GM23338 (cell line): ENCODE data around the gene MAP2K1. TPM values are rescaled to one million over a fixed set of nuclear protein-coding genes. Genes with fewer than 3 reads are reported as not detected.

Experiments
- ATAC-seq: fragments of 200-7000 bp; cut with Tn5 transposase; 3 replicates; pipeline ENCODE4 v1.9.1; 2020
- DNase-seq: peaks from one replicate; pipeline ENCODE4 v3.0.0-alpha.2; 2015; ENCODE audit warnings: low spot score
- H2AFZ ChIP-seq: fragments of 200-600 bp; sonication (generic); 2 replicates; pipeline ENCODE4 v1.8.0; 2016; ENCODE audit warnings: antibody characterized with exemption, mild to moderate bottlenecking, moderate library complexity
- H3F3A ChIP-seq: fragments of 200-600 bp; sonication (generic); replicated peaks from 2 replicates; pipeline ENCODE4 v1.8.0; 2017; ENCODE audit warnings: antibody characterized with exemption, mixed run types, low read depth
- H3K27ac ChIP-seq: fragments of 200-600 bp; sonication (generic); 2 replicates; pipeline ENCODE4 v1.6.1; 2016; ENCODE audit warnings: low read depth
- H3K27me3 ChIP-seq: fragments of 200-600 bp; sonication (generic); 2 replicates; pipeline ENCODE4 v1.8.0; 2016; ENCODE audit warnings: mild to moderate bottlenecking, mixed run types, moderate library complexity; ENCODE audit not compliant: insufficient read depth
- H3K36me3 ChIP-seq: fragments of 200-600 bp; sonication (generic); 2 replicates; pipeline ENCODE4 v1.8.0; 2016; ENCODE audit warnings: mild to moderate bottlenecking; ENCODE audit not compliant: insufficient read depth
- H3K4me1 ChIP-seq: fragments of 200-600 bp; sonication (generic); 2 replicates; pipeline ENCODE4 v1.8.0; 2016; ENCODE audit warnings: mild to moderate bottlenecking, moderate library complexity; ENCODE audit not compliant: insufficient read depth
- H3K4me2 ChIP-seq: fragments of 200-600 bp; sonication (generic); 2 replicates; pipeline ENCODE4 v1.7.1; 2017; ENCODE audit warnings: mixed run types
- H3K4me3 ChIP-seq: fragments of 200-600 bp; sonication (generic); 2 replicates; pipeline ENCODE4 v1.6.1; 2016; ENCODE audit warnings: mixed run types
- H3K79me2 ChIP-seq: fragments of 200-600 bp; sonication (generic); replicated peaks from 2 replicates; pipeline ENCODE4 v1.8.0; 2017; ENCODE audit warnings: mild to moderate bottlenecking; ENCODE audit not compliant: insufficient read depth
- H3K9me2 ChIP-seq: fragments of 200-600 bp; sonication (generic); 2 replicates; pipeline ENCODE4 v1.8.0; 2017; ENCODE audit not compliant: insufficient read depth
- H4K20me1 ChIP-seq: fragments of 200-600 bp; sonication (generic); replicated peaks from 2 replicates; pipeline ENCODE4 v1.8.0; 2017; ENCODE audit warnings: mild to moderate bottlenecking; ENCODE audit not compliant: insufficient read depth
- H3K27ac Mint-ChIP-seq: 2 replicates; pipeline ENCODE4 v1.8.0; 2020; ENCODE audit warnings: inconsistent platforms, mild to moderate bottlenecking, moderate library complexity, mixed read lengths
- H3K27me3 Mint-ChIP-seq: 3 replicates; pipeline ENCODE4 v1.8.0; 2022; ENCODE audit warnings: low read depth, mild to moderate bottlenecking, moderate library complexity, mixed read lengths, inconsistent platforms; ENCODE audit not compliant: insufficient read depth, poor library complexity
- H3K36me3 Mint-ChIP-seq: 3 replicates; pipeline ENCODE4 v1.8.0; 2021; ENCODE audit warnings: low read depth, mild to moderate bottlenecking, inconsistent platforms, moderate library complexity, mixed read lengths
- H3K4me1 Mint-ChIP-seq: 3 replicates; pipeline ENCODE4 v1.8.0; 2020; ENCODE audit warnings: mild to moderate bottlenecking, inconsistent platforms, mixed read lengths
- H3K4me3 Mint-ChIP-seq: 3 replicates; pipeline ENCODE4 v1.8.0; 2021; ENCODE audit warnings: moderate library complexity, mild to moderate bottlenecking, inconsistent platforms, mixed read lengths
- H3K9me3 Mint-ChIP-seq: 3 replicates; pipeline ENCODE4 v1.8.0; 2020; ENCODE audit warnings: moderate library complexity, mild to moderate bottlenecking, inconsistent platforms, mixed read lengths
- CREB1 ChIP-seq: fragments of 250-450 bp; sonication (Bioruptor Pico); IDR thresholded peaks from 2 replicates; pipeline ENCODE4 v1.5.0; 2020; ENCODE audit warnings: low read depth, mild to moderate bottlenecking, moderate library complexity
- EZH2 ChIP-seq: fragments of 200-600 bp; sonication (generic); IDR thresholded peaks from one replicate; pipeline ENCODE4 v1.8.0; 2017; ENCODE audit warnings: antibody characterized with exemption, mild to moderate bottlenecking, low read depth; ENCODE audit not compliant: unreplicated experiment
- EZH2phosphoT487 ChIP-seq: fragments of 200-600 bp; sonication (generic); IDR thresholded peaks from one replicate; pipeline ENCODE4 v1.8.1; 2018; ENCODE audit warnings: antibody characterized with exemption; ENCODE audit not compliant: unreplicated experiment
- JUNB ChIP-seq: IDR thresholded peaks from one replicate; pipeline ENCODE4 v1.6.1; 2016; ENCODE audit warnings: antibody characterized with exemption; ENCODE audit not compliant: unreplicated experiment
- NANOG ChIP-seq: IDR thresholded peaks from 2 replicates; pipeline ENCODE4 v1.6.1; 2016; ENCODE audit warnings: antibody characterized with exemption, borderline replicate concordance
- POLR2AphosphoS5 ChIP-seq: IDR thresholded peaks from 2 replicates; pipeline ENCODE4 v1.6.1; 2016; ENCODE audit warnings: antibody characterized with exemption, low read depth
- STAT1 ChIP-seq: IDR thresholded peaks from one replicate; pipeline ENCODE4 v1.6.1; 2016; ENCODE audit warnings: antibody characterized with exemption; ENCODE audit not compliant: unreplicated experiment
- ZNF114 ChIP-seq: fragments of 250-450 bp; sonication (Bioruptor Pico); IDR thresholded peaks from 2 replicates; pipeline ENCODE4 v1.5.0; 2020; ENCODE audit warnings: mild to moderate bottlenecking, moderate library complexity
- ZNF331 ChIP-seq: fragments of 250-450 bp; sonication (Bioruptor Pico); IDR thresholded peaks from 2 replicates; pipeline ENCODE4 v1.5.0; 2020; ENCODE audit warnings: low read depth, mild to moderate bottlenecking, moderate library complexity
- polyA plus RNA-seq: library from polyadenylated mRNA; unstranded; fragments of >200 nt; fragmentation: Nextera tagmentation; extraction: Ambion mirVana; gene quantifications from 2 replicates; pipeline ENCODE4 v1.2.1, GENCODE V29; 2016
- total RNA-seq: library from RNA; depleted of rRNA; stranded (reverse); fragments of >200 nt; shearing (Covaris generic); gene quantifications from 2 replicates; pipeline ENCODE4 v1.2.3, GENCODE V29; 2014
- TF ChIP-seq, protein P1 (sequence below): fragments of 250-450 bp; sonication (Bioruptor Pico); IDR thresholded peaks from 2 replicates; pipeline ENCODE4 v1.5.0; 2020; ENCODE audit warnings: mild to moderate bottlenecking, moderate library complexity
- TF ChIP-seq, protein P2 (sequence below): IDR thresholded peaks from 2 replicates; pipeline ENCODE4 v1.6.1; 2016; ENCODE audit warnings: antibody characterized with exemption
- TF ChIP-seq, protein P3 (sequence below): IDR thresholded peaks from one replicate; pipeline ENCODE4 v1.6.1; 2018; ENCODE audit warnings: antibody characterized with exemption; ENCODE audit not compliant: unreplicated experiment
- TF ChIP-seq, protein P4 (sequence below), 2 experiments: fragments of 200-600 bp in 1 of 2; sonication (generic) in 1 of 2; conservative IDR thresholded peaks; 2 replicates each; pipeline versions ENCODE4 v1.5.1 to v1.6.1; 2016 to 2017; ENCODE audit warnings: antibody characterized with exemption in 2 of 2, low read depth in 2 of 2, mild to moderate bottlenecking in 2 of 2, moderate library complexity in 1 of 2

MAP2K1 gene
- total and polyA plus RNA-seq, 2 experiments from 2014 or later: 42.0 to 68.5 TPM

DNA sequence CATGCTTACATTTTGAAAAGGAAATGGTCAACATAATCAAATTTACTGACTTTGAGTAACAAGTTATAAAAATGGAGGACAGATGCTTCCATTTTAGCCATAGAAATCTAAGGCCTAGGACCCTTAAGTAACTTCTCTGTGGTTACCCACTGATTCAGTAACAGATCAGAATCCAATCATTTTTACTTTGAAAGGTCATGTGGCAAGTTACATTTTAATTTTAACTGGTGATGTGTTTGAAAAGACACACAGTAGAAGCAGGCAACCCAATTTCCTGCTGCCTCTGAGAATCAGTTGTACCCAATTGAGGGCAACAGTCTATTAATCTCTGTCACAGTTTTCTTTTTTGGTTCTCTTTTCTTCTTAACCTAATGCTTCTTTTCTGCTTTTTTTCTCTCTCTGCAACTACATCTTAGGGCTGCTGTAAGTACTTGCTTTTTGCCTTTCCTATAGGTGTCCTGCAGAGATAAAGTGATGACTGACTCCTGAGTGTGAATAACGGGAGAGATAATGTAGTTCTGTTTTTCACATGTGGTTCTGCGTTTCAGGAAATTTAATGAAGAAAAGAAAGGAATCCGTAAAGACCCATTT is 121.7 kb downstream of the MAP2K1 start:
- peaks cover 12% of the 10 kb centered on the region; the same call in 2 of the 3 replicates for H3K4me1 Mint-ChIP-seq
- Histone ChIP-seq H3K36me3 (peaks cover 19% of the 10 kb centered on the region), H3K27ac (no peak overlapping the region), H3K4me2 (no peak overlapping the region), H3K4me1 (peaks cover 13% of the 10 kb centered on the region), H2AFZ (no peak overlapping the region), H4K20me1 (peaks cover 3% of the 10 kb centered on the region), H3K4me3 (no peak overlapping the region), H3F3A (peaks cover 9% of the 10 kb centered on the region), H3K9me2 (no peaks in the 10 kb centered on the region), H3K27me3 (no peaks in the 10 kb centered on the region), H3K79me2 (peaks cover 54% of the 10 kb centered on the region)
- no peak overlapping the region for H3K4me3 Mint-ChIP-seq
- H3K27ac Mint-ChIP-seq: no peak overlapping the region
- H3K36me3 Mint-ChIP-seq: peaks cover 35% of the 10 kb centered on the region
- TF ChIP-seq EZH2: no peak
- TF ChIP-seq, protein P1, sequence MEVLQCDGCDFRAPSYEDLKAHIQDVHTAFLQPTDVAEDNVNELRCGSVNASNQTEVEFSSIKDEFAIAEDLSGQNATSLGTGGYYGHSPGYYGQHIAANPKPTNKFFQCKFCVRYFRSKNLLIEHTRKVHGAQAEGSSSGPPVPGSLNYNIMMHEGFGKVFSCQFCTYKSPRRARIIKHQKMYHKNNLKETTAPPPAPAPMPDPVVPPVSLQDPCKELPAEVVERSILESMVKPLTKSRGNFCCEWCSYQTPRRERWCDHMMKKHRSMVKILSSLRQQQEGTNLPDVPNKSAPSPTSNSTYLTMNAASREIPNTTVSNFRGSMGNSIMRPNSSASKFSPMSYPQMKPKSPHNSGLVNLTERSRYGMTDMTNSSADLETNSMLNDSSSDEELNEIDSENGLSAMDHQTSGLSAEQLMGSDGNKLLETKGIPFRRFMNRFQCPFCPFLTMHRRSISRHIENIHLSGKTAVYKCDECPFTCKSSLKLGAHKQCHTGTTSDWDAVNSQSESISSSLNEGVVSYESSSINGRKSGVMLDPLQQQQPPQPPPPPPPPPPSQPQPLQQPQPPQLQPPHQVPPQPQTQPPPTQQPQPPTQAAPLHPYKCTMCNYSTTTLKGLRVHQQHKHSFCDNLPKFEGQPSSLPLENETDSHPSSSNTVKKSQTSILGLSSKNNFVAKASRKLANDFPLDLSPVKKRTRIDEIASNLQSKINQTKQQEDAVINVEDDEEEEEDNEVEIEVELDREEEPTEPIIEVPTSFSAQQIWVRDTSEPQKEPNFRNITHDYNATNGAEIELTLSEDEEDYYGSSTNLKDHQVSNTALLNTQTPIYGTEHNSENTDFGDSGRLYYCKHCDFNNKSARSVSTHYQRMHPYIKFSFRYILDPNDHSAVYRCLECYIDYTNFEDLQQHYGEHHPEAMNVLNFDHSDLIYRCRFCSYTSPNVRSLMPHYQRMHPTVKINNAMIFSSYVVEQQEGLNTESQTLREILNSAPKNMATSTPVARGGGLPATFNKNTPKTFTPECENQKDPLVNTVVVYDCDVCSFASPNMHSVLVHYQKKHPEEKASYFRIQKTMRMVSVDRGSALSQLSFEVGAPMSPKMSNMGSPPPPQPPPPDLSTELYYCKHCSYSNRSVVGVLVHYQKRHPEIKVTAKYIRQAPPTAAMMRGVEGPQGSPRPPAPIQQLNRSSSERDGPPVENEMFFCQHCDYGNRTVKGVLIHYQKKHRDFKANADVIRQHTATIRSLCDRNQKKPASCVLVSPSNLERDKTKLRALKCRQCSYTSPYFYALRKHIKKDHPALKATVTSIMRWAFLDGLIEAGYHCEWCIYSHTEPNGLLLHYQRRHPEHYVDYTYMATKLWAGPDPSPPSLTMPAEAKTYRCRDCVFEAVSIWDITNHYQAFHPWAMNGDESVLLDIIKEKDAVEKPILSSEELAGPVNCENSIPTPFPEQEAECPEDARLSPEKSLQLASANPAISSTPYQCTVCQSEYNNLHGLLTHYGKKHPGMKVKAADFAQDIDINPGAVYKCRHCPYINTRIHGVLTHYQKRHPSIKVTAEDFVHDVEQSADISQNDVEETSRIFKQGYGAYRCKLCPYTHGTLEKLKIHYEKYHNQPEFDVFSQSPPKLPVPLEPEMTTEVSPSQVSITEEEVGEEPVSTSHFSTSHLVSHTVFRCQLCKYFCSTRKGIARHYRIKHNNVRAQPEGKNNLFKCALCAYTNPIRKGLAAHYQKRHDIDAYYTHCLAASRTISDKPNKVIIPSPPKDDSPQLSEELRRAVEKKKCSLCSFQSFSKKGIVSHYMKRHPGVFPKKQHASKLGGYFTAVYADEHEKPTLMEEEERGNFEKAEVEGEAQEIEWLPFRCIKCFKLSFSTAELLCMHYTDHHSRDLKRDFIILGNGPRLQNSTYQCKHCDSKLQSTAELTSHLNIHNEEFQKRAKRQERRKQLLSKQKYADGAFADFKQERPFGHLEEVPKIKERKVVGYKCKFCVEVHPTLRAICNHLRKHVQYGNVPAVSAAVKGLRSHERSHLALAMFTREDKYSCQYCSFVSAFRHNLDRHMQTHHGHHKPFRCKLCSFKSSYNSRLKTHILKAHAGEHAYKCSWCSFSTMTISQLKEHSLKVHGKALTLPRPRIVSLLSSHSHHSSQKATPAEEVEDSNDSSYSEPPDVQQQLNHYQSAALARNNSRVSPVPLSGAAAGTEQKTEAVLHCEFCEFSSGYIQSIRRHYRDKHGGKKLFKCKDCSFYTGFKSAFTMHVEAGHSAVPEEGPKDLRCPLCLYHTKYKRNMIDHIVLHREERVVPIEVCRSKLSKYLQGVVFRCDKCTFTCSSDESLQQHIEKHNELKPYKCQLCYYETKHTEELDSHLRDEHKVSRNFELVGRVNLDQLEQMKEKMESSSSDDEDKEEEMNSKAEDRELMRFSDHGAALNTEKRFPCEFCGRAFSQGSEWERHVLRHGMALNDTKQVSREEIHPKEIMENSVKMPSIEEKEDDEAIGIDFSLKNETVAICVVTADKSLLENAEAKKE (CRISPR knock-in tag): no peak
- TF ChIP-seq CREB1: no peak
- TF ChIP-seq, protein P2, sequence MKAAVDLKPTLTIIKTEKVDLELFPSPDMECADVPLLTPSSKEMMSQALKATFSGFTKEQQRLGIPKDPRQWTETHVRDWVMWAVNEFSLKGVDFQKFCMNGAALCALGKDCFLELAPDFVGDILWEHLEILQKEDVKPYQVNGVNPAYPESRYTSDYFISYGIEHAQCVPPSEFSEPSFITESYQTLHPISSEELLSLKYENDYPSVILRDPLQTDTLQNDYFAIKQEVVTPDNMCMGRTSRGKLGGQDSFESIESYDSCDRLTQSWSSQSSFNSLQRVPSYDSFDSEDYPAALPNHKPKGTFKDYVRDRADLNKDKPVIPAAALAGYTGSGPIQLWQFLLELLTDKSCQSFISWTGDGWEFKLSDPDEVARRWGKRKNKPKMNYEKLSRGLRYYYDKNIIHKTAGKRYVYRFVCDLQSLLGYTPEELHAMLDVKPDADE: no peak
- TF ChIP-seq, protein P3, sequence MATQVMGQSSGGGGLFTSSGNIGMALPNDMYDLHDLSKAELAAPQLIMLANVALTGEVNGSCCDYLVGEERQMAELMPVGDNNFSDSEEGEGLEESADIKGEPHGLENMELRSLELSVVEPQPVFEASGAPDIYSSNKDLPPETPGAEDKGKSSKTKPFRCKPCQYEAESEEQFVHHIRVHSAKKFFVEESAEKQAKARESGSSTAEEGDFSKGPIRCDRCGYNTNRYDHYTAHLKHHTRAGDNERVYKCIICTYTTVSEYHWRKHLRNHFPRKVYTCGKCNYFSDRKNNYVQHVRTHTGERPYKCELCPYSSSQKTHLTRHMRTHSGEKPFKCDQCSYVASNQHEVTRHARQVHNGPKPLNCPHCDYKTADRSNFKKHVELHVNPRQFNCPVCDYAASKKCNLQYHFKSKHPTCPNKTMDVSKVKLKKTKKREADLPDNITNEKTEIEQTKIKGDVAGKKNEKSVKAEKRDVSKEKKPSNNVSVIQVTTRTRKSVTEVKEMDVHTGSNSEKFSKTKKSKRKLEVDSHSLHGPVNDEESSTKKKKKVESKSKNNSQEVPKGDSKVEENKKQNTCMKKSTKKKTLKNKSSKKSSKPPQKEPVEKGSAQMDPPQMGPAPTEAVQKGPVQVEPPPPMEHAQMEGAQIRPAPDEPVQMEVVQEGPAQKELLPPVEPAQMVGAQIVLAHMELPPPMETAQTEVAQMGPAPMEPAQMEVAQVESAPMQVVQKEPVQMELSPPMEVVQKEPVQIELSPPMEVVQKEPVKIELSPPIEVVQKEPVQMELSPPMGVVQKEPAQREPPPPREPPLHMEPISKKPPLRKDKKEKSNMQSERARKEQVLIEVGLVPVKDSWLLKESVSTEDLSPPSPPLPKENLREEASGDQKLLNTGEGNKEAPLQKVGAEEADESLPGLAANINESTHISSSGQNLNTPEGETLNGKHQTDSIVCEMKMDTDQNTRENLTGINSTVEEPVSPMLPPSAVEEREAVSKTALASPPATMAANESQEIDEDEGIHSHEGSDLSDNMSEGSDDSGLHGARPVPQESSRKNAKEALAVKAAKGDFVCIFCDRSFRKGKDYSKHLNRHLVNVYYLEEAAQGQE: no peak
- no peak for TF ChIP-seq EZH2phosphoT487
- TF ChIP-seq POLR2AphosphoS5: no peak
- TF ChIP-seq STAT1: no peak
- TF ChIP-seq NANOG: no peak
- TF ChIP-seq, protein P4, sequence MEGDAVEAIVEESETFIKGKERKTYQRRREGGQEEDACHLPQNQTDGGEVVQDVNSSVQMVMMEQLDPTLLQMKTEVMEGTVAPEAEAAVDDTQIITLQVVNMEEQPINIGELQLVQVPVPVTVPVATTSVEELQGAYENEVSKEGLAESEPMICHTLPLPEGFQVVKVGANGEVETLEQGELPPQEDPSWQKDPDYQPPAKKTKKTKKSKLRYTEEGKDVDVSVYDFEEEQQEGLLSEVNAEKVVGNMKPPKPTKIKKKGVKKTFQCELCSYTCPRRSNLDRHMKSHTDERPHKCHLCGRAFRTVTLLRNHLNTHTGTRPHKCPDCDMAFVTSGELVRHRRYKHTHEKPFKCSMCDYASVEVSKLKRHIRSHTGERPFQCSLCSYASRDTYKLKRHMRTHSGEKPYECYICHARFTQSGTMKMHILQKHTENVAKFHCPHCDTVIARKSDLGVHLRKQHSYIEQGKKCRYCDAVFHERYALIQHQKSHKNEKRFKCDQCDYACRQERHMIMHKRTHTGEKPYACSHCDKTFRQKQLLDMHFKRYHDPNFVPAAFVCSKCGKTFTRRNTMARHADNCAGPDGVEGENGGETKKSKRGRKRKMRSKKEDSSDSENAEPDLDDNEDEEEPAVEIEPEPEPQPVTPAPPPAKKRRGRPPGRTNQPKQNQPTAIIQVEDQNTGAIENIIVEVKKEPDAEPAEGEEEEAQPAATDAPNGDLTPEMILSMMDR (conservative IDR thresholded peaks at IDR 0.05; ENCODE audit: low read depth in 2 of 2): no peak
- TF ChIP-seq JUNB: no peak
- no peak for TF ChIP-seq ZNF114 (CRISPR knock-in tag)
- no peak for TF ChIP-seq ZNF331
- no peak for DNase-seq
- ATAC-seq: no peak
- H3K27me3 Mint-ChIP-seq: peaks cover 2% of the 10 kb centered on the region
- H3K9me3 Mint-ChIP-seq: no peaks in the 10 kb centered on the region
